Activated gamma-delta T cell treated with anti-CD3 and anti-CD28 coated beads, Interleukin-2, amount 50 U/mL, for 16 hours (primary cell): Measurements from ENCODE around the gene PPARG.
"Not testable (repeated sequence)": the region's sequence is repeated elsewhere in the genome, so short reads cannot be mapped to it uniquely, and the experiment has no call there.

Experiments
- DNase-seq: peaks from one replicate; pipeline ENCODE4 v3.0.0-alpha.2; 2020; ENCODE audit warnings: low read depth

PPARG gene

DNA sequence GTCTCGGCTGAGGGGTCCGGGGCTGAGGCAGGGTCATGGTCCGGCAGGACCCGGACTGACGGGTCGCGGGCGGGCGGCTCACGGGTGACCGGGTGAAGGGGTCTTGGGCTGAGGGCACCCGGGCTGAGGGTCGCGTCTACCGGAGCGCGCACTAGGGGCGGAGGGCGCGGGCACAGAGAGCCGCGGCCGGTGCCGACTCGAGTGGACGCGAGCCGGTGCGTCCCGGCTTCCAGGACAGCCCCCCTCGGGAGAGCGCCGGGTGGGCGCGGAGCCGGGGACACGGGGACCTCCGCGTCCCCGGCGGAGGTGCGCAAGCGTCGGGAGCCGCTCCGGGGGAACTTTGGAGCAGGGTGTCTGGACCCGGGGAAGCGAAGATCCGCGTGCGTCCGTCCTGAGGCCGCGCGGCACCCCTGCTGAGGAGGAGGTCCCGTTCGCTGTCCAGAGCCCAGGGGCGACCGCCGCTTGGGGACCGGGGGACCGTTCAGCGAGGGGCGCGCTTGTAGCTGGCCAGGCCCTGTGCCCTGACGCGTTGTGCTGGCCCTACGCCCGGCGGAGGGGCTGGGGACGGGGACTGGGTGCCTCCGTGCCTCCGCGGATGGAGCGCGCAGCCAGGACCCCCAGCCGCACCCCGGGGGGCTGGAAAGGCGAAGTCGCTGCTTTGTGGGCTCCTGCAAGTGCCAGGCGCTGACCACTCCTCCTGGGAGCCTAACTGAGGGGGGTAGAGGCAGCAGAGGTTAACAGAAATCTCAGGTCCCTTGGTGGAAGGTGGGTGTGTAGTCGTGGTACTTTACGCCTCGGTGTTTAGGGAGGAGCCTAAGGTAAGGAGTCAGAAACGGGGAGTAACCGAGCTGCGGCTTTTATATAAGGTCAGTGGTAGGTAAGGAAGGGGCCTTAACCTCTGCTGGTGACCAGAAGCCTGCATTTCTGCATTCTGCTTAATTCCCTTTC is at the start of gene PPARG:
Gene PPARG, plus strand, starts transcription at position 889 of the 948 bp plus-strand sequence. CDS start 90,642 bp downstream, outside the sequence.
- no peak for DNase-seq

DNA sequence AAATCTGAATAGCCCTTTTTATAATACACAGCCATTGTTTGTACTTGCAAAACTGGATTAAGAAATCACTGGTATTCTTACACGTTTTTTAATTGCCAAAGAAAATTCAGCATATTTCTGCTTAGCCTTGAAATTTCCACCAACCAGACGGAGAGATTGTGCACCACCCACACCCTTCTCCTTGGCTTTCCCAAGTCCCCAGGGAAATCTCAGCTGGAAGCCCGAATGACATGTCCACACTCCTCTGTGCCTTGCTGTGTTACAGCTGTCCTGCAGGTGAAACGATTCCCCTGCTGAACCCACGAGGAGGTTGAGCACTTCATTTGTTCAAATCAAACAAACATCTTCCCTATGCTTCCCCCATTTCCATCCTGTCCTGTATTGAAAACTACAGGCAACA is 49.6 kb upstream of the PPARG start:
- no peak for DNase-seq

DNA sequence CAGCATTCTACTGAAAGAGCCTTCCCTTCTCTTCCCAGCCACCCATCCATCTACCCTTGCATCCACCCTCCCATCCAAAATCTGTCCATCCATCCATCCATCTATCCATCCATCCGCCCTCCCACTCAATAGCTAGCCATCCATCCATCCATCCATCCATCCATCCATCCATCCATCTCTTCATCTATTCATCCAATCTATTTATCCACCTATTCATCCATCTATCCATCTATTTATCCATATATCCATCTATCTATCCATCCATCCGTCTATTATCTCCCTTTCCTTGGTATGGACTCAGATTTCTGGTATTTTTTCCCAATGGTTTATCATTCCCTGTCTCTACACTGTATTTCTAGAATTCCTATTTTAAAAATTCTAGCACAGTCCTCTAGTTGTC is 46.1 kb upstream of the PPARG start:
- DNase-seq, result no peak

DNA sequence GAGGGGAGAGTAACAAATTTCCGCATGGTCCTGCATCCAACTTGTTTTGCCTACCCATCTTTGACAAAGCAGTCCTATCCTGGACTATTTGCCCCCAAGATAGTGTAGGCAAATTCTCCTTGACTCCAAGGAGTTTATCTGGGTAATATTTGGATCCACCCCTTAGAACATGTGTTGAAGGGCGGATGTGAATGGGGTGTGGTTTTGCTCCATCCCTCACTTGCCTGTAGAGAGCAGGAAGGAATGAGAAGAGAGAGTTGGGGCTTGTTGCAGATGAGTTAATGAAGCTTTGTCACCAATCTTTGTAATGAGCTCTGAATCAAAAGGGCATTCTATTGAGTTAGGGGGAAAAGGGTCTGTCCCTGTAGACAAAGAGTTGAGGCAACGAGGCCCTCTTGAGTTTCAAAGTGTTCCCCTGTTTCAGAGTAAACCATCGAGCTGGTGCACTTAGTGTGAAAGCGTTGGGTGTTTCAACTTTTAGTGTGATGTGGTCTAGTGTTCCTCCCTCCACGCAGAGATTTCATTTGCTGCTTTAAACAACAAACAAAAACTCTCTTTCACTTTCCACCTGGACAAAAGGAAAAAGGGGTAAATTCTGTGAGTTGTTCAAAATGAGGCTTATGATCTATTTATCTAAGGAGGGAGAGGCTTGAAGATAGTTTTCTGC is 42.2 kb upstream of the PPARG start:
- DNase-seq, result no peak

DNA sequence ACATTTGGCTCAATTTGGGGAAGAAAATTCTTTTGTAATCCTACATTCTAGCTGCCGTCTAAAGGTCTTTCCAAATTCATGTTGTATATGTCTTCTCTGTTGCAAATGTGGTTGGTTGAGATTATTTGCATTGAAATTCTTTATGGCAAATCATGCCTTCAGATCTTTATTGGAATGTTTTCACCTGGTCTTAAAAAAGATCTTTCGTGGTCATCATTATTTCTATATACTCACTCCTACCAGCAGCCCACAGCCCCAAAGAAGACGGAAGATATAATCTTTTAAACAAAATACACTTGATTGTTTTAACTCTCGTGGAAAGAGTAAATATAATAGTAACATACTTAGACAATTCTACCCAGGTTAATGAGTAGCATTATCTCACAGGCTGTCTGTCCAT is 41.5 kb upstream of the PPARG start:
- no peak for DNase-seq

DNA sequence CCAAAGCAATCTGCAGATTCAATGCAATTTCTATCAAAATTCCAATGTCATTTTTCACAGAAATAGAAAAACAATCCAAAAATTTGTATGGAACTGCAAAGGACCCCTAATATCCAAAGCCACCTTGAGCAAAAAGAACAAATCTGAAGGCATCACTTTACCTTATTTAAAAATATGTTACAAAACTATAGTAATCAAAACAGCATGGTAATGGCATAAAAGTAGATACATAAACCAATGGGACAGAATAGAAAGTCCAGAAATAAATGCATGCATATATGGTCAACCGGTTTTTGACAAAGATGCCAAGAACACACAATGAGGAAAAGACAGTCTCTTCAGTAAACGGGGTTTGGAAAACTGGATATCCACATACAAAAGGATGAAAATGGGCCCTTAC is 39.4 kb upstream of the PPARG start:
- no peak for DNase-seq

DNA sequence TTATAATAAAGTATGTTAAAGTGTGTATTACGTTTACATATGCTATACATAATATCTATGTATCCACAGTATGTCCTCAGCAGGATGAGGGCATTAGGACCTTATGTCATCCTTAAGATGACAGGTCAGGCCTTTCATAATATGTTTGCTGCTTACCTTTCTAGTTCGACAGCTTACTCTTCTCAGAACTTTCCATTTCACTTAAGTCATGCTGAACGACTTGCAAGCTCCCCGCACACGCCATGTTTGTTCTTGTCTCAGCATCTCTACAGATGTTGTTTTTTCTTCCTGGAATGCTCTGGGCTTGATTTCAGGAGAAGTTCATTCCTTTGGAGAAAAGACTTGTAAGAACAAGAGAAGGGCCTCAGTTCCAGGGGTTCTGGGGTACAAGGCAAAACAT is 36.0 kb upstream of the PPARG start:
- DNase-seq, result no peak

DNA sequence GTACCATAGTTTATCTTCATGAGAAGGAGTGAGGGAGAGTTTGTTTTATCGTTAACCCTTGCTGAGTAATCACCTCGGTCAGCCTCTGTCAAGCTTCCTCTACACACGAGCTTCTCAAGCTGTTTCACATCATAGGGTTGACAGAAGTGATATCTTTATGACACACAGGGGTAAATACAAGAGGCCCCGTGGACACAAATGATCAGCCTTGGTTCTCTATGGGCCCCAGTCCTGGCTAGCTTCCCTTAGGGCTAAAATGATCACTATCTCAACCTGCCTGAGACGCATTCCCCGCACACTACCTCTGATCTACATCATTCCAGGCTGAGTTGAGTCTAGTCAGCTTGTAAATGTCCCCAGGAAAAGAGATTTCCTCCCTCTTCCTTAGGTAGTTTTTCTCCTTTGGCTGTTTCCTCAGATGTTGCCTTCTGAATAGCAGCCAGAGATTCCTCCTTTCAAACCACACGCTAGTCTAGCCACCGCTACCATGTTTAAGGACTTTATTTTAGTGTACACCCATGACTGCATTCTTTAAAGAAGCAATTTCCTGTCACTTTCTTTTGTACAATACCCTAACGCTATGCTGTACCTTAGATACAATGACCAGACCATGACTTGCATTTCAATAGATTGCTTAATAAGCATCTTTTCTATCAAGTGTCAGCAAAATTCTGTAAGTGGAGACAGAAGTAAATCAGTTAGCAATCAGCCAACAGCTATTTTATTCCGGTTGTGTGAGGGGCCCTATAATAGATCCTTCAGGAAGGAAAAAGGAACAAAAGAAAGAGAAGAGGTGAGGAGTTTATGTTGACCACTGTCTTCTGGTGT is 35.1 kb upstream of the PPARG start:
- no peak for DNase-seq

DNA sequence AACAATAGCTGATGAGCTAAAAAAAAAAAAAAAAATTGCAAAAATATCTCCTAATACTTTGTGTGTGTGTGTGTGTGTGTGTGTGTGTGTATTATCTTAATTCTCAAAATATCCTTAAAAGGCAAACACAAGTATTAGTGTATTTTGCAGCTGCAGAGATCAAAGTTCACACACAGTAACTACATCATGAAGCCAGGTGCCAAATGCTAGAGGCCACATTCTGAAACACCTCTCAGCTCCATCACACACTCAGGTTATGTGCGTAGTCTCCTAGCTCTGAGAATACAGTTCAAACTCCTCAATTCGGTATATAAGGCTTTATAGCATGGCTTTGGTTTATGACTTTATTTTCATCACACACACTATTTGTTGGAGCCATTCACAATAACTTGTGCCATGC is 33.5 kb upstream of the PPARG start:
- no peak for DNase-seq

DNA sequence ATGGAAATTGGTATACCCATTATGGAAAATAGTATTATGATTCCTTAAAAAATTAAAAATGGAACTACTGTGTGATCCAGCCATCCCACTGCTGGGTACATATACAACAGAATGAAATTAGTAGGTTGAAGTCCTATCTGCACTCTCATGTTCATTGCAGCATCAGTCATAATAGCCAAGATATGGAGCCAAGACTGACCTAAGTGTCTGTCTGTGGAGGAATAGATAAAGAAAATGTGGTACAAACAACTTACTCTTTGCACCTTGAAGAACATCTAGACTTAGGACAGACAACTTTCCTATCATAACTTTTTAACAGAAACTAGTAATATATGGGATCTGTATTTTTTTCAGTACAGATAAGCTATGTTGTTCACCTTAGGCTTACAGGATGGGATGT is 30.0 kb upstream of the PPARG start:
- DNase-seq, result no peak

DNA sequence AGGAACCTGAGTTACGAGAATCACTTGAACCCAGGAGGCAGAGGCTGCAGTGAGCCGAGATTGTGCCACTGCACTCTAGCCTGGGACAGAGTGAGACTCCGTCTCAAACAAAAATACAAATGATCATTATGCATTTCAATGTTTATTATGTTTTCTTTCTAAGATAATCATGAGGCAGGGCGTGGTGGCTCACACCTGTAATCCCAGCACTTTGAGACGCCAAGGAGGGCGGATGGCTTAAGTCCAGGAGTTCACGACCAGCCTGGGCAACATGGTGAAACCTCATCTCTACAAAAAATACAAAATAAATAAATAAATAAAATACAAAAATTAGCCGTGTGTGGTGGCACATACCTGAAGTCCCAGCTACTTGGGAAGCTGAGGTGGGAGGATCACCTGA is 26.7 kb upstream of the PPARG start:
- DNase-seq, result not testable (repeated sequence)

DNA sequence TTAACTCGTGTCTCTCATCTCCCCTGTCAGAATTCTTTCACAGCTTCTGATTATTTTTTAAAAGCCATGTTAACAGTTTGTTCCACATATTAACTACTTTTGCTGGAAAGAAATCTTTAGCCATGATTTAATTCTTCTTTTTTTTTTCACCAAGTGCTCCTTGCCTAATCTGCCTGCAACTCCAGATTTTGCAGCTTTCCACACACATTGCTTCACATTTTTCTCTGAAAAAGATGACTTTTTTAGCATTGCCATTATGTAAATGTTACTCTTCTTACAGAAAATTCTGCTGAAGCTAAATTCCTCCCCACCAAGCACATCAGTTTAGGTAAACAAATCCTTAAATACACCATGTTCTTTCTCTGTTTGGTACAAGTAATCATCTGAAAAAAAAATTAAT is 23.4 kb upstream of the PPARG start:
- DNase-seq, result no peak

DNA sequence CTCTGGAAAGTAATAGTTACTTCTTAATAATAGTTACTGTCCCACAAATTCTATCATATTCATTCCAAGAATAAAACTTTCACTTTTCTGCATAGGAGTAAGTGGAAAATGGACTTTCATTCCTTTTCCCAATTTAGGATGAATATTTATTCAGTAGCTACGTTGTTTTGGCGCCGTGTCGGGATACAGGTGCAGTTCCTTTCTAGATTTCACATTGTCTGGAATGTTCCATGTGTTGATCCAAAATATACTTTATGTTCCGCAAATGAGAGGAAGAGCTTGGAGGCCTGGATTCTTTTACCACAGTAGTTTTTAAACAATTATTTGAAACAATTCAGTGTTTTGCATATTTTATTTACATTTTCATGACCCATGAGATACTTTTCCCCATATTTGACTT is 22.8 kb upstream of the PPARG start:
- no peak for DNase-seq

DNA sequence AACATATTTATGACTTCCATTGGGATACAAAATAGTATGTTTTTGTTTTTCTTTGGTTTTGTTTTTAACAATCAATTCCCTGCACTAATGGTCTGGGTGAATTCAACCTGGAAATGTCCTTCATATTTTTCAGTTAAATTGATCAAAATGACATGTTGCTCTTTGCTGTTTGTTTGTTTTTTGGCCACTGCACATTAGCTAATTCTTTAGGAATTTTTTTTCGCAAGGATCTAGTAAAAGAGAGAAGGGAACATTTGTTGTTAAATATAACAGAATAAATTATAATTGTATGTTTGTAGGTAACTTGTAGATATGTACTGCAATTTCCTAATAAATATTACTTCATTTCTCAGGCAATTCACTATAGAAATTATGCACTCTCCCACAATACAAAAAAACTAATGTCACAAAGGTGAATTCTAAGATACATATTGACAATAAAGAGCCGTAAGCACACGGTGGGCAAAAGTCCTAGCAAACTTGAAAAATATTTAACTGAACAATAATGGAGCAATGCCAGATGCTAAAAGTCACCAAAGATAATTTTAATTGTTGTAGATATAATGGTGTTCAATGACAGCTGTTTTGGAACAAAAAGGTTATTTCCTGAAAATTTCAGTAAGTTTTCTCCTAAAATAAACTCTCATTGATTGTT is 21.4 kb upstream of the PPARG start:
- no peak for DNase-seq

DNA sequence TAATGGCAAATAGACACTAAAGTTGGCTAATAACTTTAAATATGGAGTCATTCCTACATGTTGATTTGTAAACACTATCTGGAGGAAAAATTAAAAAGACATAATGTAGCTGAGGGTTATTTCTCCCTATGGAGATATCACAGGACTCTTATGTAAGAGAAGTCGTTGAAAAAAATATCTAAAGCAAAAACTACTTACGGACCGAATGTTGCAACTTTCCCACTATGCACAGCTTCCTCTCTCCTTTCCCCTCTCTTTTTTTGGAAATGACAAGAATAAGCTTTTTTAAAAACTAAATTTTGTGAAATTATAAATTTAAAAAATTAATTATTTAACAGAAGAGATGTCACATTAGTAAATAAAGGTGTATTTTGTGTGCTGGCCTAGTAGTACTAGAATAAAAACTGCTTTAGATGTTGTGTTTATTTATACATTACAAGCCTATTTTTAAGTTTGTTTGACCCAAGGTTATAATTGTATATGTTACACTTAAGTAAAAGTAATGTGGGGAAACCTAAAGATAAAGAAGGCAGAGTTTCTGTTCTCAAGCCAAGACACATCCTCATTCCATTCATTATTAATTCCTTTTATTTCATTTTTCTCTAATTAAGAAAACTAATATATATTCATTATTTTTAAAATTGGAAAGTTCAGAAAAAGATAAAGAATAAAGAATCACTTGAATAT is 20.7 kb upstream of the PPARG start:
- DNase-seq, result no peak

DNA sequence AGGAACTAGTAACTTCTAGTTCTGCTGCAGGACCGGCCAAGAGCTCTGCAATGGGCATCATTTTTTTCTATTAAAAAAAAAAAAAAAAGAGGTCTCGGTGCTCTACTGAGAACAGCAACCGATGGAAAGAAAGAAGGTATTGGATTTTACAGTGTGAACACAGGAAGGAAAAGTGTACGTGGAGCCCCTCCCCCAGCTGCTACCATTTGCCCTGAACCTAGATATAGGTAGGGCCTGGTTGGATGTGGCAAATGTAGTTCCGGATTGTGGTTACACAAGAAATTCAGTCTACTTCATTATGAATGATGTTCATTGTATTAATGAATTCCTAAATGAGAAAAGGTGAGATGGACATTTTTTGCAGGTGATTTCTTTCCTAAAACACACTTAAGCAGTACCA is 17.9 kb upstream of the PPARG start:
- no peak for DNase-seq

DNA sequence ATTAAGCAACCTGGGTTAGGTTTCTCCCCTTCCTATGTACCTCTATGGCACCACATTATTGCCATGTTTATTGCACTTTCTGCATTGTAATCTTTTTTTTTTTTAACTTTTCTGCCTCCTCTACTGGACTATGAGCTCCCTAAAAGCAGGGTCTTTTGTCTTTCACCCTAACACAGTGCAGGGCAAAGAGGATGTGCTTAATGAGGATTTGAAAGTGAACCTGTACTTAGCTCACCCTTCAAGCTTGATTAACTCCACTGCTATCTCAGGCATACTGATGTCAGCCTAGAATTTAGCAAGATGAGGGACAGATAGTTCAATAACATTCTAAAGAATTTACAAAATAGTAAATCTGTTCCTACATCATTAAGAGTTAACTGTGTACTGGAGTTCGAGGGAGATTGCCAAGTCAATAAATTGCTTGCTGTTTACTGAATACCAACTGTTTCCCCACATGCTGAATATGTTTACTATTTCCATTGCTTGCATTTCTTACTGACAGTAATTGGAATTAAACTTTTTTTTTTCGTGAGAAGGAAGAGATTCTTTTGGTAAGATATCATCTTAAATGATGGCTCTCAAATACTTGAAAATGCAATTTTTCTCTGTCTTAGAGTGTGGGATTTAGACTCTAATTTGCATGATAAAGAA is 15.7 kb upstream of the PPARG start:
- DNase-seq, result no peak

DNA sequence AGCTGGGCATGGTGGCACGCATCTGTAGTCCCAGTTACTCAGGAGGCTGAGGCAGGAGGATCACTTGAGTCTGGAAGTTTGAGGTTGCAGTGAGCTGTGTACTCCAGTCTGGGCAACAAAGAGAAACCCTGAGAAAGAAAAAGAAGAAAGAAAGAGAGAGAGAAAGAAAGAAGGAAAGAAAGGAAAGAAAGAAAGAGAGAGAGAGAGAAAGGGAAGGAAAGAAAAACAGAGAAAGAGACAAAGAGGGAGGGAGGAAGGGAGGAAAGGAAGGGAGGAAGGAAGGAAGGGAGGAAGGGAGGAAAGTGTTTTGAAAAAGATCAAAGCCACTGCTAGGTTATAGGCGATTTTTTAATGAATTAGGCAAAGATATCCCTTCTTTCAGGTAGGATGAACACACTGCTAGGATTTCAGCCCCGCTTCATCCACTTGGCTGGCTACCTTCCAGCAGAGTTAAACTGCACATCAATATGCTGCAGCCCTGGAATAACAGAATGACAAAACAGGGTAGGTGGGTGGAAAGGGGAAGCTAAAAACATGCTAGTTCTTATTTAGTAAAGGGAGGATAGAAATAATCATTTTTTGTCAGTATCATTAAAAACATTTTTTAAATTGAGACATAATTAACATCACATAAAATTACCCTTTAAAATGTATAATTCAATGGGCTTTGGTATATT is 12.8 kb upstream of the PPARG start:
- DNase-seq, result no peak

DNA sequence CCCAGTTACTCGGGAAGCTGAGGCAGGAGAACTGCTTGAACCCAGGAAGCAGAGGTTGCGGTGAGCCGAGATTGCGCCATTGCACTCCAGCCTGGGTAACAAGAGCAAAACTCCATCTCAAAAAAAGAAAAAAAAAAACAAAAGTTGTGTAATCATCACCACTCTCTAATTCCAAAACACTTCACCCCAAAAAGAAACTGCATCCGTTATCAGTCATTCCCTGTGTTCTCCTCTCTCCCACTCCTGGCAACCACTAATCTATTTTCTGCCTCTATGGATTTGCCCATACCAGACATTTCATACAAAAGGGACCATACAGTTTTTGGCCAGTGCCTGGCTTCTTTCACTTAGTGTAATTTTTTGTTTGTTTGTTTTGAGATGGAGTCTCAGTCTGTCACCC is 12.0 kb upstream of the PPARG start:
- not testable (repeated sequence) for DNase-seq

DNA sequence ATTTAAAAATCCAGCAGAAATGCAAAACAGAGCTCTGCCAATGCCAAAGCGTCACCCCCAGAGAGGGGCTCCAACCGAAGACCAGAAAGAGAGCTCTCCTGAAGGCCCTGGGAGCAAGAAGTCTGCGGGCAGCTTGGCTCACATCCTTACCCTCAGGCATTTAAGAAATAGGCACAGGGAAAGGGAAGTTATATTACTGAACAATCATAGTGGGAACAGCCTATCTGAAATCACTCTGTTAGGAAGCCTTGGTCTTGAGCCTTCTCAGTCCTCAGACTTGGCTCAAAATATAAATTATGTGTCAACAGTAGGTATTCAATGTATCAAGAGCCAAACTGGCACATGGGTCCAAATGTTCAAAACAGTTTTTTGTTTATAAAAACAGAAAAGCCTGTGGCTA is 10.3 kb upstream of the PPARG start:
- no peak for DNase-seq
